HEK293 (cell line): ENCODE results near the gene PARD3B.

Experiments
- HOXD13 ChIP-seq: sonication (generic); formaldehyde crosslinking; IDR thresholded peaks from 2 replicates; pipeline ENCODE4 v1.8.0; 2022; ENCODE audit warnings: missing genetic modification reagents, borderline replicate concordance
- TCF7L2 ChIP-seq: IDR thresholded peaks from 2 replicates; pipeline ENCODE4 v1.6.1; 2011; ENCODE audit warnings: low read depth, mild to moderate bottlenecking, inconsistent platforms, low read length, moderate library complexity, borderline replicate concordance
- YY1 ChIP-seq: fragments of 450-650 bp; formaldehyde crosslinking; IDR thresholded peaks from 2 replicates; pipeline ENCODE4 v1.5.1; 2018; ENCODE audit warnings: missing biosample characterization, missing genetic modification characterization
- ZBTB21 ChIP-seq: fragments of 450-650 bp; formaldehyde crosslinking; IDR thresholded peaks from 2 replicates; pipeline ENCODE4 v1.5.1; 2017; ENCODE audit warnings: missing biosample characterization, missing genetic modification characterization
- ZNF140 ChIP-seq: fragments of 450-650 bp; formaldehyde crosslinking; IDR thresholded peaks from 2 replicates; pipeline ENCODE4 v1.5.1; 2016; ENCODE audit warnings: missing biosample characterization, missing genetic modification characterization
- ZNF530 ChIP-seq: fragments of 450-650 bp; formaldehyde crosslinking; IDR thresholded peaks from 2 replicates; pipeline ENCODE4 v1.5.1; 2016; ENCODE audit warnings: low read depth, missing biosample characterization, missing genetic modification characterization
- TF ChIP-seq, protein P1 (sequence below): fragments of 450-650 bp; formaldehyde crosslinking; IDR thresholded peaks from 2 replicates; pipeline ENCODE4 v1.5.1; 2016; ENCODE audit warnings: missing biosample characterization, missing genetic modification characterization
- TF ChIP-seq, protein P2 (sequence below): fragments of 450-650 bp; formaldehyde crosslinking; IDR thresholded peaks from 2 replicates; pipeline ENCODE4 v1.5.1; 2016; ENCODE audit warnings: missing biosample characterization, missing genetic modification characterization
- TF ChIP-seq, protein P3 (sequence below): fragments of 450-650 bp; formaldehyde crosslinking; IDR thresholded peaks from 2 replicates; pipeline ENCODE4 v1.5.1; 2016; ENCODE audit warnings: missing biosample characterization, missing genetic modification characterization
- TF ChIP-seq, protein P4 (sequence below): fragments of 450-650 bp; formaldehyde crosslinking; IDR thresholded peaks from 2 replicates; pipeline ENCODE4 v1.5.1; 2016; ENCODE audit warnings: missing biosample characterization, missing genetic modification characterization, low read depth

DNA sequence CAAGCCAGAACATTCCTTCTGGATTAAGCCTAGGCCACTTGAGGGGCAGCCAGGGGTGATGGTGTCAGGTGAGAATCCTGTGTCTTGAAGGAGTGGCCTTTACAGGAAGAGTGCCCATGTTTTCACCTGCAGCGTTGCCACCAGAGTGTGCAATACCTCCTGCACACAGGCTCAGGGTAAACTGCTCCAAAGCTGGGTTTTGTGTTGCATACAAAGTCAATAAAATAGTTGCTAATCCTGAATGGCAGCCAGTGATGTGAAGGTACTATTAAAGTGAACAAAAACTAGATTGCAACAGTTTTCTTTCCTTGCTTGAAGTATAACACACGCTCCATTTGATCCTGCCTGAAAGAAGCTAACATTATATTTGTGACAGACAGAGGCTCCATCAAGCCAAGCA, 1072.6 kb downstream of the PARD3B start:
- TF ChIP-seq ZNF140, result no peak
- TF ChIP-seq, protein P1, sequence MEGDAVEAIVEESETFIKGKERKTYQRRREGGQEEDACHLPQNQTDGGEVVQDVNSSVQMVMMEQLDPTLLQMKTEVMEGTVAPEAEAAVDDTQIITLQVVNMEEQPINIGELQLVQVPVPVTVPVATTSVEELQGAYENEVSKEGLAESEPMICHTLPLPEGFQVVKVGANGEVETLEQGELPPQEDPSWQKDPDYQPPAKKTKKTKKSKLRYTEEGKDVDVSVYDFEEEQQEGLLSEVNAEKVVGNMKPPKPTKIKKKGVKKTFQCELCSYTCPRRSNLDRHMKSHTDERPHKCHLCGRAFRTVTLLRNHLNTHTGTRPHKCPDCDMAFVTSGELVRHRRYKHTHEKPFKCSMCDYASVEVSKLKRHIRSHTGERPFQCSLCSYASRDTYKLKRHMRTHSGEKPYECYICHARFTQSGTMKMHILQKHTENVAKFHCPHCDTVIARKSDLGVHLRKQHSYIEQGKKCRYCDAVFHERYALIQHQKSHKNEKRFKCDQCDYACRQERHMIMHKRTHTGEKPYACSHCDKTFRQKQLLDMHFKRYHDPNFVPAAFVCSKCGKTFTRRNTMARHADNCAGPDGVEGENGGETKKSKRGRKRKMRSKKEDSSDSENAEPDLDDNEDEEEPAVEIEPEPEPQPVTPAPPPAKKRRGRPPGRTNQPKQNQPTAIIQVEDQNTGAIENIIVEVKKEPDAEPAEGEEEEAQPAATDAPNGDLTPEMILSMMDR (tag by site-specific recombination), result no peak
- no peak for TF ChIP-seq YY1 (tag by site-specific recombination)
- TF ChIP-seq, protein P2, sequence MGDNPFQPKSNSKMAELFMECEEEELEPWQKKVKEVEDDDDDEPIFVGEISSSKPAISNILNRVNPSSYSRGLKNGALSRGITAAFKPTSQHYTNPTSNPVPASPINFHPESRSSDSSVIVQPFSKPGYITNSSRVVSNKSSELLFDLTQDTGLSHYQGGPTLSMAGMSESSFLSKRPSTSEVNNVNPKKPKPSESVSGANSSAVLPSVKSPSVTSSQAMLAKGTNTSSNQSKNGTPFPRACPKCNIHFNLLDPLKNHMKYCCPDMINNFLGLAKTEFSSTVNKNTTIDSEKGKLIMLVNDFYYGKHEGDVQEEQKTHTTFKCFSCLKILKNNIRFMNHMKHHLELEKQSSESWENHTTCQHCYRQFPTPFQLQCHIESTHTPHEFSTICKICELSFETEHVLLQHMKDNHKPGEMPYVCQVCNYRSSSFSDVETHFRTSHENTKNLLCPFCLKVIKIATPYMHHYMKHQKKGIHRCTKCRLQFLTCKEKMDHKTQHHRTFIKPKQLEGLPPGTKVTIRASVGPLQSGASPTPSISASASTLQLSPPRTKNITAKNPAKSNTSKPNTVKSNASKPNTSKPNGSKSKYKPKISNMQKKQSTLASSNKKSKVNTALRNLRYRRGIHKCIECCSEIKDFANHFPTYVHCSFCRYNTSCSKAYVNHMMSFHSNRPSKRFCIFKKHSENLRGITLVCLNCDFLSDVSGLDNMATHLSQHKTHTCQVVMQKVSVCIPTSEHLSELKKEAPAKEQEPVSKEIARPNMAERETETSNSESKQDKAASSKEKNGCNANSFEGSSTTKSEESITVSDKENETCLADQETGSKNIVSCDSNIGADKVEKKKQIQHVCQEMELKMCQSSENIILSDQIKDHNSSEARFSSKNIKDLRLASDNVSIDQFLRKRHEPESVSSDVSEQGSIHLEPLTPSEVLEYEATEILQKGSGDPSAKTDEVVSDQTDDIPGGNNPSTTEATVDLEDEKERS (tag by site-specific recombination), result no peak
- no peak for TF ChIP-seq ZNF530 (tag by site-specific recombination)
- TF ChIP-seq ZBTB21 (tag by site-specific recombination), result no peak
- no peak for TF ChIP-seq HOXD13
- no peak for TF ChIP-seq TCF7L2
- TF ChIP-seq, protein P3, sequence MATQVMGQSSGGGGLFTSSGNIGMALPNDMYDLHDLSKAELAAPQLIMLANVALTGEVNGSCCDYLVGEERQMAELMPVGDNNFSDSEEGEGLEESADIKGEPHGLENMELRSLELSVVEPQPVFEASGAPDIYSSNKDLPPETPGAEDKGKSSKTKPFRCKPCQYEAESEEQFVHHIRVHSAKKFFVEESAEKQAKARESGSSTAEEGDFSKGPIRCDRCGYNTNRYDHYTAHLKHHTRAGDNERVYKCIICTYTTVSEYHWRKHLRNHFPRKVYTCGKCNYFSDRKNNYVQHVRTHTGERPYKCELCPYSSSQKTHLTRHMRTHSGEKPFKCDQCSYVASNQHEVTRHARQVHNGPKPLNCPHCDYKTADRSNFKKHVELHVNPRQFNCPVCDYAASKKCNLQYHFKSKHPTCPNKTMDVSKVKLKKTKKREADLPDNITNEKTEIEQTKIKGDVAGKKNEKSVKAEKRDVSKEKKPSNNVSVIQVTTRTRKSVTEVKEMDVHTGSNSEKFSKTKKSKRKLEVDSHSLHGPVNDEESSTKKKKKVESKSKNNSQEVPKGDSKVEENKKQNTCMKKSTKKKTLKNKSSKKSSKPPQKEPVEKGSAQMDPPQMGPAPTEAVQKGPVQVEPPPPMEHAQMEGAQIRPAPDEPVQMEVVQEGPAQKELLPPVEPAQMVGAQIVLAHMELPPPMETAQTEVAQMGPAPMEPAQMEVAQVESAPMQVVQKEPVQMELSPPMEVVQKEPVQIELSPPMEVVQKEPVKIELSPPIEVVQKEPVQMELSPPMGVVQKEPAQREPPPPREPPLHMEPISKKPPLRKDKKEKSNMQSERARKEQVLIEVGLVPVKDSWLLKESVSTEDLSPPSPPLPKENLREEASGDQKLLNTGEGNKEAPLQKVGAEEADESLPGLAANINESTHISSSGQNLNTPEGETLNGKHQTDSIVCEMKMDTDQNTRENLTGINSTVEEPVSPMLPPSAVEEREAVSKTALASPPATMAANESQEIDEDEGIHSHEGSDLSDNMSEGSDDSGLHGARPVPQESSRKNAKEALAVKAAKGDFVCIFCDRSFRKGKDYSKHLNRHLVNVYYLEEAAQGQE (tag by site-specific recombination), result no peak
- TF ChIP-seq, protein P4, sequence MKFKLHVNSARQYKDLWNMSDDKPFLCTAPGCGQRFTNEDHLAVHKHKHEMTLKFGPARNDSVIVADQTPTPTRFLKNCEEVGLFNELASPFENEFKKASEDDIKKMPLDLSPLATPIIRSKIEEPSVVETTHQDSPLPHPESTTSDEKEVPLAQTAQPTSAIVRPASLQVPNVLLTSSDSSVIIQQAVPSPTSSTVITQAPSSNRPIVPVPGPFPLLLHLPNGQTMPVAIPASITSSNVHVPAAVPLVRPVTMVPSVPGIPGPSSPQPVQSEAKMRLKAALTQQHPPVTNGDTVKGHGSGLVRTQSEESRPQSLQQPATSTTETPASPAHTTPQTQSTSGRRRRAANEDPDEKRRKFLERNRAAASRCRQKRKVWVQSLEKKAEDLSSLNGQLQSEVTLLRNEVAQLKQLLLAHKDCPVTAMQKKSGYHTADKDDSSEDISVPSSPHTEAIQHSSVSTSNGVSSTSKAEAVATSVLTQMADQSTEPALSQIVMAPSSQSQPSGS (tag by site-specific recombination), result no peak
